H1 (cell line): Measurements from ENCODE around the gene CNNM3. TPM values are rescaled to one million over a fixed set of nuclear protein-coding genes. Genes with fewer than 3 reads are reported as not detected.

Experiments used
- CTCF ChIA-PET: fragments of 300-600 bp; sonication (Branson Sonifier 250); formaldehyde crosslinking; loops from one replicate; lab custom pipeline; 2021; ENCODE audit not compliant: partially characterized antibody; lab: Charles Lee
- POLR2A ChIA-PET: fragments of 300-600 bp; sonication (Branson Sonifier 250); formaldehyde crosslinking; loops from one replicate; lab custom pipeline; 2021; ENCODE audit warnings: inconsistent platforms; ENCODE audit not compliant: partially characterized antibody; lab: Charles Lee
- DNase-seq, 2 experiments: peaks; one replicate each; pipeline versions ENCODE4 v3.0.0 to v3.0.0-alpha.2; 2010 to 2022; ENCODE audit warnings: low spot score in 2 of 2, low read depth in 1 of 2, mixed read lengths in 1 of 2
- FAIRE-seq: peaks from 2 replicates; lab custom pipeline; 2011; peaks lifted over from hg19 to GRCh38; lab: Jason Lieb, UNC
- H2AFZ ChIP-seq: 2 replicates; pipeline ENCODE4 v1.8.1; 2012; ENCODE audit warnings: low read length, inconsistent platforms
- H2AK5ac ChIP-seq: 2 replicates; pipeline ENCODE4 v1.6.1; 2013; ENCODE audit warnings: low read depth, low read length
- H2BK120ac ChIP-seq: replicated peaks from 2 replicates; pipeline ENCODE3; 2013; ENCODE audit warnings: low read depth, low read length, inconsistent platforms
- H2BK12ac ChIP-seq: 2 replicates; pipeline ENCODE4 v1.6.1; 2013; ENCODE audit warnings: low read depth, low read length
- H2BK15ac ChIP-seq: 2 replicates; pipeline ENCODE4 v1.6.1; 2013; ENCODE audit warnings: low read length
- H2BK20ac ChIP-seq: 2 replicates; pipeline ENCODE4 v1.6.1; 2013; ENCODE audit warnings: low read length
- H2BK5ac ChIP-seq: 2 replicates; pipeline ENCODE4 v1.6.1; 2013; ENCODE audit warnings: low read depth, low read length
- H3K14ac ChIP-seq: 2 replicates; pipeline ENCODE4 v1.6.1; 2013; ENCODE audit warnings: inconsistent platforms; ENCODE audit not compliant: insufficient read length
- H3K18ac ChIP-seq: 2 replicates; pipeline ENCODE4 v1.6.1; 2013; ENCODE audit warnings: low read length; ENCODE audit errors: extremely low read depth
- H3K23ac ChIP-seq: 2 replicates; pipeline ENCODE4 v1.6.1; 2013; ENCODE audit warnings: inconsistent platforms; ENCODE audit not compliant: insufficient read length
- H3K23me2 ChIP-seq: 2 replicates; pipeline ENCODE4 v1.6.1; 2013; ENCODE audit warnings: low read depth, low read length
- H3K27ac ChIP-seq: 2 replicates; pipeline ENCODE4 v1.6.1; 2011; ENCODE audit warnings: low read depth, low read length, inconsistent platforms
- H3K27me3 ChIP-seq, 4 experiments: replicated peaks in 1 of 4; 1 replicate in 1 of 4; 2 replicates in 3 of 4; pipeline versions ENCODE4 v1.6.1 to v1.8.1; 2011 to 2013; ENCODE audit warnings: low read length in 3 of 4, mild to moderate bottlenecking in 3 of 4, inconsistent platforms in 2 of 4, mixed read lengths in 2 of 4, moderate library complexity in 1 of 4; ENCODE audit not compliant: control insufficient read depth in 3 of 4, insufficient read depth in 3 of 4; ENCODE audit errors: extremely low read depth in 1 of 4
- H3K36me3 ChIP-seq, 4 experiments: 2 replicates each; pipeline versions ENCODE4 v1.6.1 to v1.8.1; 2011 to 2013; ENCODE audit warnings: mild to moderate bottlenecking in 4 of 4, low read length in 3 of 4, moderate library complexity in 2 of 4, control low read depth in 1 of 4, inconsistent platforms in 1 of 4; ENCODE audit not compliant: insufficient read depth in 4 of 4, control insufficient read depth in 2 of 4
- H3K4ac ChIP-seq: replicated peaks from 2 replicates; pipeline ENCODE3; 2013; ENCODE audit warnings: low read length, low read depth, mixed read lengths, inconsistent platforms; ENCODE audit not compliant: insufficient read length
- H3K4me1 ChIP-seq, 4 experiments: replicated peaks in 1 of 4; 1 replicate in 1 of 4; 2 replicates in 3 of 4; pipeline versions ENCODE4 v1.6.1 to v1.8.1; 2011 to 2013; ENCODE audit warnings: low read length in 3 of 4, inconsistent platforms in 2 of 4, mixed read lengths in 1 of 4; ENCODE audit not compliant: insufficient read depth in 4 of 4, control insufficient read depth in 3 of 4
- H3K4me2 ChIP-seq, 2 experiments: 2 replicates each; pipeline versions ENCODE4 v1.6.1 to v1.8.1; 2011 to 2013; ENCODE audit warnings: low read depth in 2 of 2, low read length in 2 of 2, control low read depth in 1 of 2, inconsistent platforms in 1 of 2, mild to moderate bottlenecking in 1 of 2; ENCODE audit not compliant: insufficient read depth in 1 of 2
- H3K4me3 ChIP-seq, 4 experiments: fragments of 200-600, 300-600 bp in 1 of 4; sonication (generic), shearing (Covaris generic), sonication (Bioruptor Twin) in 1 of 4; 2 replicates each; pipeline versions ENCODE4 v1.5.1 to v1.8.1; 2011 to 2016; ENCODE audit warnings: low read length in 4 of 4, low read depth in 3 of 4, control low read depth in 2 of 4, inconsistent platforms in 2 of 4, mild to moderate bottlenecking in 2 of 4, mixed read lengths in 1 of 4, moderate library complexity in 1 of 4; ENCODE audit not compliant: insufficient read depth in 2 of 4; ENCODE audit errors: extremely low read depth in 1 of 4
- H3K56ac ChIP-seq: replicated peaks from 2 replicates; pipeline ENCODE3; 2013; ENCODE audit warnings: low read depth, mild to moderate bottlenecking, mixed read lengths, low read length, inconsistent platforms; ENCODE audit not compliant: insufficient read length
- H3K79me1 ChIP-seq: 2 replicates; pipeline ENCODE4 v1.6.1; 2013; ENCODE audit warnings: low read depth, low read length, control low read depth
- H3K79me2 ChIP-seq, 2 experiments: 2 replicates each; pipeline versions ENCODE4 v1.6.1 to v1.8.1; 2012 to 2013; ENCODE audit warnings: low read length in 2 of 2, mild to moderate bottlenecking in 2 of 2, inconsistent platforms in 1 of 2; ENCODE audit not compliant: insufficient read depth in 2 of 2, control insufficient read depth in 1 of 2
- H3K9ac ChIP-seq, 4 experiments: replicated peaks in 1 of 4; 1 replicate in 1 of 4; 2 replicates in 3 of 4; pipeline versions ENCODE4 v1.6.1 to v1.8.1; 2011 to 2013; ENCODE audit warnings: low read depth in 3 of 4, low read length in 3 of 4, control low read depth in 2 of 4, mild to moderate bottlenecking in 2 of 4, moderate library complexity in 2 of 4, inconsistent platforms in 1 of 4; ENCODE audit errors: extremely low read depth in 1 of 4
- H3K9me3 ChIP-seq, 2 experiments: 2 replicates each; pipeline versions ENCODE4 v1.6.1 to v1.8.1; 2012 to 2013; ENCODE audit warnings: mild to moderate bottlenecking in 2 of 2, moderate library complexity in 2 of 2, control low read depth in 1 of 2, inconsistent platforms in 1 of 2, low read depth in 1 of 2, low read length in 1 of 2, mixed read lengths in 1 of 2; ENCODE audit not compliant: insufficient read depth in 2 of 2
- H4K20me1 ChIP-seq, 2 experiments: replicated peaks in 1 of 2; 2 replicates each; pipeline versions ENCODE3 to v1.8.1; 2011 to 2013; ENCODE audit warnings: inconsistent platforms in 2 of 2, low read length in 2 of 2, mild to moderate bottlenecking in 1 of 2; ENCODE audit not compliant: insufficient read depth in 2 of 2, control insufficient read depth in 1 of 2
- H4K5ac ChIP-seq: 2 replicates; pipeline ENCODE4 v1.6.1; 2013; ENCODE audit warnings: low read length, low read depth, mixed read lengths, inconsistent platforms; ENCODE audit not compliant: insufficient read length
- H4K8ac ChIP-seq: 2 replicates; pipeline ENCODE4 v1.8.0; 2013; ENCODE audit warnings: mild to moderate bottlenecking, moderate library complexity, low read length, inconsistent platforms; ENCODE audit not compliant: insufficient read depth; ENCODE audit errors: extremely low read depth
- H4K91ac ChIP-seq: replicated peaks from 2 replicates; pipeline ENCODE3; 2013; ENCODE audit warnings: low read length, mixed read lengths, inconsistent platforms; ENCODE audit not compliant: insufficient read length
- ASH2L ChIP-seq: fragments of 200-600, 300-600 bp; sonication (generic); IDR thresholded peaks from one replicate; pipeline ENCODE4 v1.7.1; 2017; ENCODE audit warnings: low read length
- EGR1 ChIP-seq: IDR thresholded peaks from 2 replicates; pipeline ENCODE4 v1.6.1; 2011; ENCODE audit warnings: low read depth, low read length, borderline replicate concordance
- KDM1A ChIP-seq: fragments of 200-600, 300-600 bp; sonication (generic); IDR thresholded peaks from 2 replicates; pipeline ENCODE4 v1.7.1; 2016; ENCODE audit warnings: mild to moderate bottlenecking, low read length, borderline replicate concordance
- MAFK ChIP-seq: IDR thresholded peaks from 2 replicates; pipeline ENCODE4 v1.6.1; 2012; ENCODE audit warnings: low read depth, mild to moderate bottlenecking, improper control_type of control experiment, low read length
- NANOG ChIP-seq: IDR thresholded peaks from 2 replicates; pipeline ENCODE4 v1.6.1; 2011; ENCODE audit warnings: low read length, low read depth, mild to moderate bottlenecking, inconsistent platforms; ENCODE audit not compliant: insufficient read depth, poor library complexity, severe bottlenecking
- SIX5 ChIP-seq: IDR thresholded peaks from 2 replicates; pipeline ENCODE4 v1.6.1; 2011; ENCODE audit warnings: mild to moderate bottlenecking, low read depth, low read length
- TAF7 ChIP-seq: optimal IDR thresholded peaks from 2 replicates; pipeline ENCODE3; 2011; ENCODE audit warnings: low read depth, mild to moderate bottlenecking, inconsistent platforms, low read length, moderate library complexity, borderline replicate concordance
- WGBS, 2 experiments: shearing (Covaris generic) in 1 of 2; methylation state at CpG; one replicate each; pipeline versions ENCODE4 v1.1.6 to v1.1.7; 2013 to 2015; ENCODE audit warnings: low lambda C conversion rate in 2 of 2, mixed read lengths in 2 of 2, inconsistent platforms in 1 of 2, low coverage in 1 of 2, missing lambda C conversion rate in 1 of 2; ENCODE audit not compliant: insufficient replicate concordance in 2 of 2, insufficient coverage in 1 of 2, insufficient read length in 1 of 2; ENCODE audit errors: extremely low coverage in 1 of 2, missing lambda C conversion rate in 1 of 2; 5-methylcytosine and 5-hydroxymethylcytosine counted together
- polyA plus RNA-seq, 7 experiments: library from polyadenylated mRNA; depleted of rRNA in 3 of 7; stranded (reverse) in 5 of 7; unstranded in 2 of 7; fragments of >200 nt in 5 of 7; fragments of 200-250 nt in 2 of 7; gene quantifications; 1 replicate in 5 of 7; 2 replicates in 1 of 7; 4 replicates in 1 of 7; pipeline versions ENCODE4 v1.2.1 to v1.2.3, GENCODE V29; 2011 to 2013; ENCODE audit warnings: missing spikeins in 2 of 7, mixed read lengths in 2 of 7
- total RNA-seq: library from RNA; stranded (reverse); fragmentation: NEBNext Ultra II Directional; extraction: Animal tissue kit (Norgen Biotek cat#: 25700); gene quantifications from 2 replicates; pipeline ENCODE4 v1.2.1, GENCODE V29; 2021

The CNNM3 gene
- total and polyA plus RNA-seq, 2 of the 8 experiments (the other 6 are each of a cell fraction or from before 2014, with no cell fraction given): 29.1 to 29.2 TPM

DNA sequence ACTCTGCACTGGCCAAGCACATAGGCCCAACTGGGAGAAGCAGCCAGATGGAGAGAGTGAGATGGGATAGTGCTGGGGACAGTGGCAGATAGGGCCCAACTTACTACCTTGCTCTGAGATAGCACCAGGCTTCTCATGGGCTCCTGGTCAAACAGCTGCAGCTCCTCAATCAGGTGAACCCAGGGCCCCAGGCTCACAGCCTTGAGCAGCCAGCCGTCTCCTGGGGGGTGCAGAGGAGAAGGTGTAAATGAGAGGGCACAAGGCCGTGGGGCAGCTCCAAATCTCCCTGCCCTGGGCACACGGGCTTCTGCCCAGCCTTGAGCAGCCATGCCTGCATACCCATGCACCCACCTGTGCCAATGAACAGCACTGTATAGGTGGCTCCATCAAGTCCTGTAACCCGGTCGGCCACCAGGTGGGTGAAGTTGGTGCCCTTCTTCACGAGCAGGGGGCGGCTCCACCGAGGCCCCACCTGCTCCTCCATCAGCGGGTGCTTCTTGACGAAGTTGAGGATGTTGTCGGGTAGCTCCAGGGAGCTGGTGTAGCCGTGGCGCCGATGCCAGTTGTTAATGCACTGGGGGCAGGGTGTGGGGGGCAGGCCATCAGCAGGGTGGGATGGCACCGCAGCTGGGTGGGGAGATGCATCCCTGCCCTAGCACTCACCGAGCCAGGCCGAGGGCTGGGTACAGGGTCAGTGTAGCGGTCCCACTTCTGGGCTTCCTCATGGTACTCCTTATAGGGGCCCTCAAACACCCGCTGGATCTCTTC, 47.7 kb downstream of the CNNM3 start:
- Histone ChIP-seq H3K23me2 (peaks cover 13% of the 10 kb centered on the region), H4K5ac (no peak overlapping the region), H2BK15ac (no peak overlapping the region), H2AK5ac (no peak overlapping the region), H3K9me3 (no peaks in the 10 kb centered on the region), H3K56ac (no peak overlapping the region), H3K27ac (no peak overlapping the region), H2BK12ac (no peak overlapping the region), H3K36me3 (peaks cover 34 to 72% (median 55%) of the 10 kb centered on the region in 4 experiments), H2AFZ (no peak overlapping the region), H3K79me1 (peaks cover 16% of the 10 kb centered on the region), H4K91ac (no peak overlapping the region), H3K23ac (no peak overlapping the region), H3K4me3 (no peak overlapping the region), H3K18ac (no peak overlapping the region), H3K4me1 (peaks cover 0 to 19% (median 12%) of the 10 kb centered on the region in 4 experiments; a peak in 6 of 7 replicates), H2BK20ac (no peak overlapping the region), H4K8ac (no peak overlapping the region), H3K14ac (no peak overlapping the region), H3K4ac (no peak overlapping the region), H2BK120ac (no peak overlapping the region), H3K79me2 (peaks cover 4 to 34% of the 10 kb centered on the region in 2 experiments), H2BK5ac (no peak overlapping the region), H4K20me1 (peaks cover 14 to 29% of the 10 kb centered on the region in 2 experiments), H3K4me2 (no peak overlapping the region), H3K9ac (no peak overlapping the region), H3K27me3 (no peaks in the 10 kb centered on the region)
- FAIRE-seq: no peak
- ChIA-PET CTCF (interaction anchor here (0.7 to 8.3 kb wide), 13 partner anchors 10 to 97 kb away, joined by 3 to 89 read pairs (median 4); no protein-coding TSS in a partner anchor), POLR2A (interaction anchor here (0.7 to 2.9 kb wide), 5 partner anchors 11 to 90 kb away, joined by 4 to 9 read pairs (median 5); no protein-coding TSS in a partner anchor)
- no peak for TF ChIP-seq KDM1A
- TF ChIP-seq NANOG: no peak
- TF ChIP-seq ASH2L: no peak
- TF ChIP-seq MAFK: no peak
- TF ChIP-seq TAF7: no peak
- TF ChIP-seq SIX5: no peak
- no peak for TF ChIP-seq EGR1
- no peak for DNase-seq
- WGBS, 2 experiments: 95% methylated on average over 17 of the region's 19 CpGs; no CpG with 5 or more reads in 1 of the 2 experiments
